ENCODE measurements around the gene TMEM82.

DNA sequence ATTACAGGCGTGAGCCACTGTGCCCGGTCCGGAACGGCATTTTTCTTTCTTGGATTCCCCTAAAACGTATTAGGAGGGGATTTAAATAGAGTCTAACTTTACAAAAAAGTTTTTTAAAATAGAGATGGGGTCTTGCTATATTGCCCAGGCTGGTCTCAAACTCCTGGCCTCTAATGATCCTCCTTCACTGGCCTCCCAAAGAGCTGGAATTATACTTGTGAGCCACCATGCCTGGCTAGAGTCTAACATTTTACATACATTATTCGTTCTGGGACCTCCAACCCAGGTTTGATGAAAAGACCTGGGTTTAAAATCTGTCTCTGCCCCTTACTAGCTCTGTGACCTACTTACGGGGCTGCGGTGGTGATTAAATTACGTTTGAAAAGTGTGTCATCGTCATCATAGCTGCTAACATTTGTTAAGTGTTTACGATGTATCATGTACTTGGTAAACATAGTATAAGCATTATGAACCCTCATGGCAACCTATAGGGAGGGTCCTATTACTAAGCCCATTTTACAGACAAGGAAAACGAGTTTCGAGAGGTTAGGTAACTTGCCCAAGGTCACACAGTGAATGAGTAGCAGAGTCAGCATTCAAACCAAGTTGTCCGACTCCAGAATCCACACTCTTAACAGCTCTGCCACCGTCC lies 33.7 kb upstream of the TMEM82 start:
- TF ChIP-seq, protein P1, sequence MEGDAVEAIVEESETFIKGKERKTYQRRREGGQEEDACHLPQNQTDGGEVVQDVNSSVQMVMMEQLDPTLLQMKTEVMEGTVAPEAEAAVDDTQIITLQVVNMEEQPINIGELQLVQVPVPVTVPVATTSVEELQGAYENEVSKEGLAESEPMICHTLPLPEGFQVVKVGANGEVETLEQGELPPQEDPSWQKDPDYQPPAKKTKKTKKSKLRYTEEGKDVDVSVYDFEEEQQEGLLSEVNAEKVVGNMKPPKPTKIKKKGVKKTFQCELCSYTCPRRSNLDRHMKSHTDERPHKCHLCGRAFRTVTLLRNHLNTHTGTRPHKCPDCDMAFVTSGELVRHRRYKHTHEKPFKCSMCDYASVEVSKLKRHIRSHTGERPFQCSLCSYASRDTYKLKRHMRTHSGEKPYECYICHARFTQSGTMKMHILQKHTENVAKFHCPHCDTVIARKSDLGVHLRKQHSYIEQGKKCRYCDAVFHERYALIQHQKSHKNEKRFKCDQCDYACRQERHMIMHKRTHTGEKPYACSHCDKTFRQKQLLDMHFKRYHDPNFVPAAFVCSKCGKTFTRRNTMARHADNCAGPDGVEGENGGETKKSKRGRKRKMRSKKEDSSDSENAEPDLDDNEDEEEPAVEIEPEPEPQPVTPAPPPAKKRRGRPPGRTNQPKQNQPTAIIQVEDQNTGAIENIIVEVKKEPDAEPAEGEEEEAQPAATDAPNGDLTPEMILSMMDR (IDR thresholded peaks at IDR 0.05), result no peak
- TF ChIP-seq POLR2A (IDR thresholded peaks at IDR 0.05), result no peak

All from right lobe of liver (tissue), 4 donors.